CD14-positive monocyte (primary cell): ENCODE results near the gene EPG5. TPM values are rescaled to one million over a fixed set of nuclear protein-coding genes. Genes with fewer than 3 reads are reported as not detected.
"Not testable (repeated sequence)": the region's sequence is repeated elsewhere in the genome, so short reads cannot be mapped to it uniquely, and the experiment has no call there.

Experiments used
- DNase-seq, 3 donors: peaks; one replicate each; pipeline ENCODE4 v3.0.0-alpha.2; 2011 to 2022
- H2AFZ ChIP-seq: 2 replicates; pipeline ENCODE4 v1.6.0; 2012; ENCODE audit warnings: mild to moderate bottlenecking, low read depth, low read length, inconsistent platforms; ENCODE audit not compliant: insufficient read depth, poor library complexity, severe bottlenecking
- H3K27ac ChIP-seq, 2 donors: 1 replicate in 1 of 2; 2 replicates in 1 of 2; pipeline ENCODE4 v1.5.1; 2012 to 2013; ENCODE audit warnings: low read length in 2 of 2, control low read depth in 1 of 2, inconsistent platforms in 1 of 2, low read depth in 1 of 2, mild to moderate bottlenecking in 1 of 2
- H3K27me3 ChIP-seq, 2 donors: one replicate each; pipeline versions ENCODE4 v1.6.0 to v1.6.1; 2011 to 2013; ENCODE audit warnings: low read length in 2 of 2; ENCODE audit not compliant: control insufficient read depth in 2 of 2, insufficient read depth in 2 of 2
- H3K36me3 ChIP-seq, 2 donors: replicated peaks in 1 of 2; 1 replicate in 1 of 2; 2 replicates in 1 of 2; pipeline versions ENCODE4 v1.5.1 to v1.6.1; 2012 to 2013; ENCODE audit warnings: low read length in 2 of 2, control low read depth in 1 of 2, inconsistent platforms in 1 of 2, mild to moderate bottlenecking in 1 of 2; ENCODE audit not compliant: insufficient read depth in 2 of 2, control insufficient read depth in 1 of 2
- H3K4me1 ChIP-seq, 2 donors: 1 replicate in 1 of 2; 2 replicates in 1 of 2; pipeline versions ENCODE4 v1.5.1 to v1.6.1; 2012 to 2013; ENCODE audit warnings: low read length in 2 of 2, control low read depth in 1 of 2, inconsistent platforms in 1 of 2, mild to moderate bottlenecking in 1 of 2, moderate library complexity in 1 of 2; ENCODE audit not compliant: insufficient read depth in 2 of 2, control insufficient read depth in 1 of 2
- H3K4me2 ChIP-seq: replicated peaks from 2 replicates; pipeline ENCODE3; 2012; ENCODE audit warnings: low read length, moderate library complexity, mild to moderate bottlenecking; ENCODE audit not compliant: poor library complexity, severe bottlenecking; ENCODE audit errors: extremely low read depth
- H3K4me3 ChIP-seq, 3 experiments: fragments of 200-600 bp in 1 of 3; sonication (generic) in 1 of 3; replicated peaks in 1 of 3; 1 replicate in 2 of 3; 2 replicates in 1 of 3; pipeline ENCODE4 v1.5.1; 2011 to 2013; ENCODE audit warnings: low read length in 3 of 3, mild to moderate bottlenecking in 3 of 3, control low read depth in 2 of 3, low read depth in 2 of 3, inconsistent platforms in 1 of 3, moderate library complexity in 1 of 3
- H3K79me2 ChIP-seq: 2 replicates; pipeline ENCODE4 v1.6.0; 2012; ENCODE audit warnings: mild to moderate bottlenecking, control low read depth, inconsistent platforms, low read length, moderate library complexity; ENCODE audit not compliant: insufficient read depth
- H3K9ac ChIP-seq: 2 replicates; pipeline ENCODE4 v1.6.0; 2017; ENCODE audit warnings: low read length, mild to moderate bottlenecking; ENCODE audit not compliant: insufficient read depth, poor library complexity, severe bottlenecking
- H3K9me3 ChIP-seq, 2 donors: replicated peaks in 1 of 2; 1 replicate in 1 of 2; 2 replicates in 1 of 2; pipeline versions ENCODE4 v1.5.1 to v1.6.1; 2012 to 2013; ENCODE audit warnings: low read length in 2 of 2, control low read depth in 1 of 2; ENCODE audit not compliant: control insufficient read depth in 1 of 2, insufficient read depth in 1 of 2
- H4K20me1 ChIP-seq: 2 replicates; pipeline ENCODE4 v1.6.0; 2012; ENCODE audit warnings: mild to moderate bottlenecking, low read length, control low read depth, moderate library complexity; ENCODE audit not compliant: insufficient read depth
- H3K27ac Mint-ChIP-seq, 7 donors: one replicate each; pipeline ENCODE4 v1.8.0; 2020; ENCODE audit warnings: mild to moderate bottlenecking in 7 of 7, mixed read lengths in 7 of 7, moderate library complexity in 6 of 7, inconsistent platforms in 2 of 7
- H3K27me3 Mint-ChIP-seq, 3 donors: one replicate each; pipeline ENCODE4 v1.8.0; 2021 to 2022; ENCODE audit warnings: low read depth in 3 of 3, mild to moderate bottlenecking in 3 of 3, mixed read lengths in 3 of 3, moderate library complexity in 3 of 3, inconsistent platforms in 1 of 3
- H3K36me3 Mint-ChIP-seq, 2 donors: one replicate each; pipeline ENCODE4 v1.8.0; 2020; ENCODE audit warnings: mixed read lengths in 2 of 2, inconsistent platforms in 1 of 2, mild to moderate bottlenecking in 1 of 2
- H3K4me1 Mint-ChIP-seq: one replicate; pipeline ENCODE4 v1.8.0; 2020; ENCODE audit warnings: mild to moderate bottlenecking, mixed read lengths
- H3K4me3 Mint-ChIP-seq, 2 donors: one replicate each; pipeline ENCODE4 v1.8.0; 2020; ENCODE audit warnings: mild to moderate bottlenecking in 2 of 2, mixed read lengths in 2 of 2, moderate library complexity in 1 of 2
- H3K9me3 Mint-ChIP-seq, 7 donors: one replicate each; pipeline ENCODE4 v1.8.0; 2020 to 2022; ENCODE audit warnings: mixed read lengths in 7 of 7, mild to moderate bottlenecking in 6 of 7, moderate library complexity in 6 of 7, inconsistent platforms in 2 of 7
- WGBS: methylation state at CpG from one replicate; pipeline ENCODE4 v1.1.5; 2013; ENCODE audit warnings: missing lambda C conversion rate; ENCODE audit not compliant: insufficient coverage; 5-methylcytosine and 5-hydroxymethylcytosine counted together
- intact Hi-C, 2 donors: fragments of 100-400 bp; cut with micrococcal nuclease; formaldehyde crosslinking; loops; one replicate each; pipeline versions ENCODE4 v1.15.0 to v1.15.1; 2023
- polyA plus RNA-seq, 3 donors: library from polyadenylated mRNA; depleted of rRNA in 1 of 3; unstranded in 2 of 3; stranded (reverse) in 1 of 3; fragments of 300-500 nt in 2 of 3; fragments of >200 nt in 1 of 3; fragmentation: Illumina TruSeq in 2 of 3; gene quantifications; 1 replicate in 2 of 3; 2 replicates in 1 of 3; pipeline ENCODE4 v1.2.3, GENCODE V29; 2012 to 2021
- TF ChIP-seq, protein P1 (sequence below): fragments of 200-600 bp; IDR thresholded peaks from one replicate; pipeline ENCODE4 v1.8.0; 2022; ENCODE audit warnings: antibody characterized with exemption, mild to moderate bottlenecking

Gene EPG5
- polyA plus RNA-seq, 3 donors, result 1.3 to 15.9 (median 1.4) TPM

DNA sequence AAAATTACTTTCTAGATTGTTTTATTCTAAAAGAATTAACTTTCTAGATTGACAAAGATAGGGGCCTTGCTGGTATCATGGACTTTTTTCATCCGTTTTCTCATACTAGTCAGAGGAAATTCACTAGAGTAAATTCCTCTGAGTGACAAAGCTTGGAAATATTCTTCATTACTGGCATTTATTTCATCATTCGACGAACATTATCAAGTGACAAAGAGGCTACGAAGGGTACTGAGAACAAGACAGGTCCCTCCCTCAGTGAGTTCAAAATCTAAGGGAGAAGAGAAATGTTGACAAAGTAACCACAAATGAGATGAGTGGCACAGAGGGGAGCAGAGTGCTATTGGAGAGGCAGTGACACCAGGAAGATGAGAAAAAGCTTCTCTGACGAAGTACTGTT, 4.3 kb downstream of the EPG5 start:
- Histone ChIP-seq H3K4me1 (peaks cover 36 to 47% of the 10 kb centered on the region in 2 donors), H3K79me2 (peaks cover 98% of the 10 kb centered on the region)
- WGBS, result 27% methylated on average over 1 of the region's 5 CpGs

DNA sequence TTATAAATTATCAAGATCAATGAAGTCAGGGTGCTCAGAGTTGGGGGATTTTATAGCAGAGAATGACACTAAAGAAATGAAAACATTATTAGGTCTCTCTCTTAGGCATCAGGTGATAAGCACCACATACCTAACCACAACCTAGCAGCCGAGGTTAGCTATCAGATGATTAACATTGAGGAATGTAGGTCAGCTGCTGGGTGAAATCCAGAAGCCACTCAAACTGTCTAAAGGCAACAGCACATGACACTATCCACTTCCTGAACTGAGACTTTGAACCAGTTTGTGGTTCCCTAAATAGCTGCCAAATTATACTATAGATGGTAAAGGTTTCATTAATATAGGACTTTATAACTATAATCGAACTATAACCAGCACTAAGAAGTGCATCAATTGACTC, 4.7 kb downstream of the EPG5 start:
- no peak overlapping the region for H3K9ac ChIP-seq
- H3K27ac Mint-ChIP-seq, result peak overlapping the region in 6 of 7 donors; percentile 16 to 93 (median 79)
- no CpG with 5 or more reads among the region's 2 CpGs for WGBS
- intact Hi-C loops, result loop anchor here in 1 of 2 donors (10.0 kb wide), 1 partner anchor 112 kb away; the partner anchor contains the start of gene PSTPIP2
- H3K9me3 Mint-ChIP-seq, result peaks cover 0 to 4% (median 0%) of the 10 kb centered on the region in 7 donors
- no peak overlapping the region for H3K4me3 ChIP-seq
- peak; percentile 29 to 65 (median 55) for DNase-seq
- peaks cover 34 to 43% of the 10 kb centered on the region in 2 donors for H3K4me1 ChIP-seq
- no peaks in the 10 kb centered on the region for H3K27me3 Mint-ChIP-seq
- peaks cover 29 to 32% of the 10 kb centered on the region in 2 donors for H3K36me3 Mint-ChIP-seq
- H3K4me1 Mint-ChIP-seq, result peaks cover 55% of the 10 kb centered on the region
- H3K4me2 ChIP-seq, result no peak overlapping the region
- H3K27me3 ChIP-seq, result no peaks in the 10 kb centered on the region
- no peaks in the 10 kb centered on the region for H3K9me3 ChIP-seq
- peaks cover 98% of the 10 kb centered on the region for H3K79me2 ChIP-seq
- peaks cover 40% of the 10 kb centered on the region for H4K20me1 ChIP-seq
- H2AFZ ChIP-seq, result no peak overlapping the region
- TF ChIP-seq, protein P1, sequence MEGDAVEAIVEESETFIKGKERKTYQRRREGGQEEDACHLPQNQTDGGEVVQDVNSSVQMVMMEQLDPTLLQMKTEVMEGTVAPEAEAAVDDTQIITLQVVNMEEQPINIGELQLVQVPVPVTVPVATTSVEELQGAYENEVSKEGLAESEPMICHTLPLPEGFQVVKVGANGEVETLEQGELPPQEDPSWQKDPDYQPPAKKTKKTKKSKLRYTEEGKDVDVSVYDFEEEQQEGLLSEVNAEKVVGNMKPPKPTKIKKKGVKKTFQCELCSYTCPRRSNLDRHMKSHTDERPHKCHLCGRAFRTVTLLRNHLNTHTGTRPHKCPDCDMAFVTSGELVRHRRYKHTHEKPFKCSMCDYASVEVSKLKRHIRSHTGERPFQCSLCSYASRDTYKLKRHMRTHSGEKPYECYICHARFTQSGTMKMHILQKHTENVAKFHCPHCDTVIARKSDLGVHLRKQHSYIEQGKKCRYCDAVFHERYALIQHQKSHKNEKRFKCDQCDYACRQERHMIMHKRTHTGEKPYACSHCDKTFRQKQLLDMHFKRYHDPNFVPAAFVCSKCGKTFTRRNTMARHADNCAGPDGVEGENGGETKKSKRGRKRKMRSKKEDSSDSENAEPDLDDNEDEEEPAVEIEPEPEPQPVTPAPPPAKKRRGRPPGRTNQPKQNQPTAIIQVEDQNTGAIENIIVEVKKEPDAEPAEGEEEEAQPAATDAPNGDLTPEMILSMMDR, result no peak
- H3K27ac ChIP-seq, result peak overlapping the region in 1 of 2 donors; percentile 67
- H3K36me3 ChIP-seq, result peaks cover 2 to 23% of the 10 kb centered on the region in 2 donors
- H3K4me3 Mint-ChIP-seq, result no peak overlapping the region

More for the DNA sequence above, 4.3 kb downstream of the EPG5 start:
- peak overlapping the region in 1 of 2 donors; percentile 67 for H3K27ac ChIP-seq
- no peak overlapping the region for H3K9ac ChIP-seq
- peak overlapping the region; percentile 64 to 93 (median 78) for H3K27ac Mint-ChIP-seq
- H3K27me3 ChIP-seq, result no peaks in the 10 kb centered on the region
- no peak overlapping the region for H2AFZ ChIP-seq
- H3K4me3 ChIP-seq, result no peak overlapping the region
- intact Hi-C loops, result loop anchor here in 1 of 2 donors (10.0 kb wide), 1 partner anchor 112 kb away; the partner anchor contains the start of gene PSTPIP2
- H4K20me1 ChIP-seq, result peaks cover 36% of the 10 kb centered on the region
- H3K27me3 Mint-ChIP-seq, result no peaks in the 10 kb centered on the region
- H3K9me3 ChIP-seq, result no peaks in the 10 kb centered on the region
- no peak overlapping the region for H3K4me3 Mint-ChIP-seq
- H3K9me3 Mint-ChIP-seq, result peaks cover 0 to 4% (median 0%) of the 10 kb centered on the region in 7 donors
- DNase-seq, result peak in 1 of 3 donors; percentile 20
- peaks cover 2 to 23% of the 10 kb centered on the region in 2 donors for H3K36me3 ChIP-seq
- no peak overlapping the region for H3K4me2 ChIP-seq
- peaks cover 58% of the 10 kb centered on the region for H3K4me1 Mint-ChIP-seq
- TF ChIP-seq, protein P1, result no peak
- H3K36me3 Mint-ChIP-seq, result peaks cover 29 to 32% of the 10 kb centered on the region in 2 donors

DNA sequence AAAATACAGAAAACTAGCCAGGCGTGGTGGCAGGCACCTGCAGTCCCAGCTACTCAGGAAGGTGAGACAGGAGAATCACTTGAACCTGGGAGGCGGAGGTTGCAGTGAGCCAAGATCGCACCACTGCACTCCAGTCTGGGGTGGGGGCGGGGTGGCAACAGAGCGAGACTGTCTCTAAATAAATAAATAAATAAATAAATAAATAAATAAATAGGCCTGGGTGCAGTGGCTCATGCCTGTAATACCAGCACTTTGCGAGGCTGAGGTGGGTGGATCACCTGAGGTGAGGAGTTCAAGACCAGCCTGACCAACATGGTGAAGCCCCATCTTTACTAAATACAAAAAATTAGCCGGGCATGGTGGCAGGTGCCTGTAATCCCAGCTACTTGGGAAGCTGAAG, 7.6 kb downstream of the EPG5 start:
- H3K4me3 ChIP-seq, H3K9ac ChIP-seq, intact Hi-C loops, H3K4me2 ChIP-seq, H2AFZ ChIP-seq, H3K9me3 Mint-ChIP-seq, H3K4me3 Mint-ChIP-seq, H3K27me3 Mint-ChIP-seq, H3K9me3 ChIP-seq, DNase-seq, H3K27ac ChIP-seq, H3K27me3 ChIP-seq: not testable (repeated sequence)
- Histone ChIP-seq H4K20me1 (peaks cover 45% of the 10 kb centered on the region), H3K79me2 (peaks cover 96% of the 10 kb centered on the region), H3K4me1 (peaks cover 22 to 26% of the 10 kb centered on the region in 2 donors), H3K36me3 (peaks cover 21 to 45% of the 10 kb centered on the region in 2 donors)
- Mint-ChIP-seq H3K27ac (peak overlapping the region in 1 of 7 donors; percentile 6), H3K36me3 (peaks cover 37 to 44% of the 10 kb centered on the region in 2 donors), H3K4me1 (peaks cover 40% of the 10 kb centered on the region)
- WGBS, result 100% methylated on average over 2 of the region's 7 CpGs
